HG03039 (cell line): ENCODE results near the gene NARS2.
"Not testable (repeated sequence)": the region's sequence is repeated elsewhere in the genome, so short reads cannot be mapped to it uniquely, and the experiment has no call there.

Source experiments
- ATAC-seq: cut with Tn5 transposase; IDR thresholded peaks from one replicate; pipeline ENCODE4 v1.9.1; 2021; ENCODE audit warnings: mild to moderate bottlenecking, moderate library complexity; ENCODE audit not compliant: unreplicated experiment

Gene NARS2

DNA sequence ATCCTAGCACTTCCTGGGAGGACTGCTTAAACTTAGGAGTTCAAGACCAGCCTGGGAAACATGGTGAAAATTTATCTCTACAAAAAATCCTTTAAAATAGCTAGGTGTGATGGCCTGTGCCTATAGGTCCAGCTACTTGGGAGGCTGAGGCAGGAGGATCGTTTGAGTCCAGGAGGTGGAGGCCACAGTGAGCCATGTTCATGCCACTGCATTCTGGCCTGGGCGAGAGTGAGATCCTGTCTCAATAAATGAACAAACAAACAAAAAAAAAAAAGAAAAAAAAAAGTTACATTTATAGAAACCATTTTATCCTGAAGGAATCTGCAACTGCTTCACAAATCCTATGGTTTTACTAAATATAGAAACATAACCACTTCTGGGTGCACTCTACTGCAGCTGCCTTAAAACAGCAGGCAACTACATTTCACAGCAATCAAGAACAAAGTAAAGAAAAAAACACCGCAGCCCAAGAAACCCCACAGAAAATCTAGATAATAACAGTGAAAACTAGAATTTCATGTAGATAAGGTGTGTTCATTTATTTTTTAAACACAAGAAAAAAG is 81.2 kb downstream of the NARS2 start:
- no peak for ATAC-seq

DNA sequence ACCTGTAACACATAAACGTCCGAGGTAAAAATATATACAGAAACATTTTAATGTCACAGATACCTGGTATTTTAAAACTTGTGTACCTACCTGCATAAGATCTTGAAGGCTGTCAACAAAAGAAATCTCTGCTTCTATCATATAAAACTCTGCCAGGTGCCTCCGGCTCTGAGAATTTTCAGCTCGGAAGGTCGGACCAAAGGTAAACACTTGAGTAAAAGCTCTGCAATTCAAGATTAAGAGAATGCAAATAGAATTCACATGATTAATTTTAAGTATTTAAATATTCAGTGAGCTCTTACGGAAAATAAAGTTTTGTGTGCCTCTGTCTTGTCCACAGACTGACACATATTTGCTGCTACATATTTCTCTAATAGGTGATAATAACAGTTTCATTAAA is 81.7 kb downstream of the NARS2 start:
- ATAC-seq, result no peak

DNA sequence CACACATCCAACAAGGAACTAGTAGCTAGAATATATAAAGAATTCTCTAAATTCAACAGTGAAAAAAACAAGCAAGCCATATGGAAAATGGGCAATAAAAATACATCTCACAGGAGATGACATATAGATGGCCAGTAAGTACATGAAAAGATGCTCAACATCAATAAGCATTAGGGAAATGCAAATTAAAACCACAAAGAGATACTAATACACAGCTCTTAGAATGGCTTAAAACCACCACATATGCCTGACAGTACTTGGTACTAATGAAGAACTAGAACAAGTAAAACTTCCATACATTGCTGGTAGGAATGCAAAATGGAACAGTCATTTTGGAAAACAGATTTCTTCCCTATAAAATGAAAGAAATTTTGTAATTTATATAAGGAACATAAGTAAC is 85.5 kb downstream of the NARS2 start:
- ATAC-seq, result no peak

DNA sequence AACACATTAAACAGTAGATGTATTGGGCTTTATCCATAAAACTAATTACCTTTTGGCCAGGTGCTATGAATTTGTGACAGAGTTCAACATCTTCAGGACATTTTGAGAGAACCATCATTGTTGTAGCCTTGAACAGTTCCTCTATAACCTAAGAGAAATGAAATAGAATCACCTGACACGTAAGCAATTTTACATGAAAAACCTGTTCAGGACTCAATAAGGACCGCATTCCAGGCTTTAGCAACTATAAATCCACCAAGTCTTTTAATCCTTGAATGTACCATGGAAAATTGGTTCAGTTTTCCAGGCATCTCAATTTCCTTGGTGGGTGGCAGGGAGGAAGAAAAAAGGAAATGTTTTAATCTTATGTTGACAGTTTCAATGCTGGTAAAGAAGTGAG is 96.1 kb downstream of the NARS2 start:
- no peak for ATAC-seq

DNA sequence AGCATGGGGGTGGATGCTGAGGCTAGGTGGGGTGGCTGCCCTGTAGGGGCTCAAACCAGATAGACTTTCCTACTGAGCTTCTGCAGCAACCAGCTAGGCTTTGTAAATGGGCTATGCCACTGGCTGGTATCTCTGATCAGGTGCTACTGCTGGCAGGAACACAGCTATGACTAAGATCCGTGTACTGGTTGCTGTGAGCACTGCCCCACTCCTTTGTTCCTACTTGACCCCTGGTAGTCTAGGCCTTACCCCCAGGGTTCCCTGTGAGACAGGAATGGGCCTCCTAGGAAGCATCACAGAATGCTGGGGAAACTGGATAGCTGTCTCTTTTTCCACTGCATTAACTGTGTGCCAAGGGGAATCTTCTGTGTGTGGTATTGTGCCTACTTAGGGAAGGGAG is 98.6 kb downstream of the NARS2 start:
- ATAC-seq, result no peak

DNA sequence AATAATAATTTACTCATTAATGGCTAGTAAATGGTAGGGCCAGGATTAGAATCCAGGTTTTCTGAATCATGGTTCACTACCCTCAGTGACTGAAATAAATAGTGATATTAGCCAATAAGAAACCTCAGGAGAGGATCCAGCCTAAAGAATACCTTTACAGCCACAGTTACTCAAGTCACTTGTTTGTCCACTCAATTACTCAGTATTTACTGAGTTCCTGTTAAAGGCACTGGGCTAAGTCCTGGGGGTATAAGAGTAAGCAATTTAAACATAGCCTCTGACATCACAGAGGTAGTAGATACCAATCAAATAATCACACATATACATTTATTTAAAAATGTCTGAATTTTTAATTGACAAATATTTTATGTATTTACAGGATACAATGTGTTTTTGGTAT is 100.2 kb downstream of the NARS2 start:
- no peak for ATAC-seq

DNA sequence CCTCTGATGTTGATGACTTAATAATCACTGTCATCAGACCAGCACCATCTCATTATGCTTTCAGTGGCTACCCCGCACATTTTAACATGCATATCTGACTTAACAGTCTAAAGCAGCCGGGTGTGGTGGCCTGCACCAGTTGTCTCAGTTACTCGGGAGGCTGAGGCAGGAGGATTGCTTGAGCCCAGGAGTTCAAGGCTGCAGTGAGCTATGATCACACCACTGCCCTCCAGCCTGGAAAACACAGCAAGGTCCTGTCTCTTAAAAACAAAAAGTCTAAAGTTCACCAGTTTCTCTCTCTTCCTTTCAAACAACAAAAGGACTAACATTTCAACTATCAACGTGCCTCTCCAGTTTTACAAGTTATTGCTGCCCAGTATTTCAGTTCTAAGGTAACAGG is 101.8 kb downstream of the NARS2 start:
- no peak for ATAC-seq

DNA sequence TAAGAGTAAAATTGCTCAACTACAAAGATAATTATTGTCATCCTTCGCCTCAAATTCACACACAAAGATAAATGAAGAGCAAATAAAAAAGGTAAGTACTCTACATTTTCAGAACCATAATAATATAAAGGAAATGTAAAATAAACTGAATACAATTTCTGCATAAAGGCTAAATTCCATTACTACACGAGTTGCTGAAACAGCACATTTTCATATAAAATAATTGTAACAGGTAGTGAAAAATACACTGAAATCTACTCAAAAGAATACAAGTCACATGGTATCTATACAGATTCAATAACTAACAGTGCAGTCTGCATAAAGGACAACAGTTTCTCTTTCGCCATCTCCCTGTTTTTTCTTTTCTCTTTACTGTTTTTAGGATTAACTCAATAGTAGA is 102.3 kb downstream of the NARS2 start:
- no peak for ATAC-seq

DNA sequence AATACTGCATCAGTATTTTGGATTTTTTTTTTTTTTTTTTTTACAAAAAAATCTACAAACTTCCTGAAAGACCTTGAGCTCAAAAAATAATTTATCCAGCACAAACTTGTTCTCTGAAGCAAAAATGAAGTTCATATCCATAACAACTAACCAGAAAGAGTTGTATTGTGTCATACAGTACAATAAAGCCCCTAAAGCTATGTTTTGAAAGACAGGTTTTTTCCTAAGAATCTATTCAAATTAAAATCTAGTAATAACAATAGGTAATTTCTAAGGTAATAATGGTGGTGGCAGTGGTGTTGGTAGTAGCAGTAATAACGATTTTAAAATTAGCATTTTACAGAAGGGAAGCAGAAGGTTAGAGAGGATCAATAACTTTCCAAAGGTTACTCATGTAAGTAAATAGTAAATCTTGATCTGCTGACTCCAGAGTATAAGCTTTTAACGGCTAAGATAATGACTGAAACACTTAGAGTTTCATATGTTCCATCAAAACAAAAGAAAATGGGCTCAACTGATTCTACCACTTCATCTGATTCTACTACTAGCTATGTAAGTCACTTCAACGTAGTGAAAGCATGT is 103.7 kb downstream of the NARS2 start:
- no peak for ATAC-seq

DNA sequence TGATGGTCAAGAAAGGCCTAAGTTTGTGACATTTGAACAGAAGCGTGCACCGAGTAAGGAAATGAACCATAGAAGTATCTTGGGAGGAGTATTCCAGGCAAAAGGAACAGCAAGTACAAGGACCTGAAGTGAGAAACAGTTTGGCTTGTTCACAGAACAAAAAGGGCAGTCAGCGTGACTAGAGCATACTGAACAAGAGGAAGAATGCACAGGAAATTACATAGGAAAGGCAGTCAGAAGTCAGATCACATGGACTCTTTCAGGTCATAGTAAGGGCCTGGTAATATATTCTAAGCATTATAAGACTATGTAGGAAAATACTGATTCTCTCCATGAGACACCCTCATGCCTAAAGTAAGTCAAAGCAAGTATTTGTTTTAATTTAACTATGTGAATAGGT is 104.8 kb downstream of the NARS2 start:
- no peak for ATAC-seq

DNA sequence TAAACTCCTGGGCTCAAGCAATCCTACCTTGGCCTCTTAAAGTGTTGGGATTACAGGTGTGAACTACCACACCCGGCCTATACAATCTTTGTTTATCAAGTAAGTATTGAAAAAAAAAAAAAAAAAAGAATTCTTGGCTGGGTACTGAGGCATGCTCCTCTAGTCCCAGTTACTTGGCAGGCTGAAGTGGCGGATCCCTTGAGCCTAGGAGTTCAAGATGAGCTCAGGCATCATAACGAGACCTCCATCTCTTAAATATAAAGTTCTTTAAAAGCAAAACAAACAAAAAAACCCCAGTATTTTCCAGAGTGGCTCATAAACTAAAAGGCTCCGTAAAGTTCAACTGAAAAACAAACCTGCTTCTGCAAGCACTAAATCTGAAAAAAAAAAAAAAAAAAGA is 106.7 kb downstream of the NARS2 start:
- ATAC-seq, result no peak

DNA sequence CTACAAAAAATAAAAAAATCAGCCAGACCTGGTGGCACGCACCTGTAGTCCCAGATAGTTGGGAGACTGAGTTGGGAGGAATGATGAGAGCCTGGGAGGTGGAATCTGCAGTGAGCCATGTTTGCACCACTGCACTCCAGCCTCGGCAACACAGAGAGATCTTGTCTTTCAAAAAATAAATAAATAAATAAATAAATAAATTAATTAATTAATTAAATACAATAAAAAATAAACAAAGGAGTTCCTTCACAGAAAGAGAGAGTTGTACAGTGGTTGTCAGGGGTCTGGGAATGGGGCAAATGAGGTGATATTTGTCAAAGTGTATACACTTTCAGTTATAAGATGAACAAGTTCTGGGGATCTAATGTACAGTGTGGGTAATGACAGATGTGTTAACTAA is 107.3 kb downstream of the NARS2 start:
- ATAC-seq, result no peak

DNA sequence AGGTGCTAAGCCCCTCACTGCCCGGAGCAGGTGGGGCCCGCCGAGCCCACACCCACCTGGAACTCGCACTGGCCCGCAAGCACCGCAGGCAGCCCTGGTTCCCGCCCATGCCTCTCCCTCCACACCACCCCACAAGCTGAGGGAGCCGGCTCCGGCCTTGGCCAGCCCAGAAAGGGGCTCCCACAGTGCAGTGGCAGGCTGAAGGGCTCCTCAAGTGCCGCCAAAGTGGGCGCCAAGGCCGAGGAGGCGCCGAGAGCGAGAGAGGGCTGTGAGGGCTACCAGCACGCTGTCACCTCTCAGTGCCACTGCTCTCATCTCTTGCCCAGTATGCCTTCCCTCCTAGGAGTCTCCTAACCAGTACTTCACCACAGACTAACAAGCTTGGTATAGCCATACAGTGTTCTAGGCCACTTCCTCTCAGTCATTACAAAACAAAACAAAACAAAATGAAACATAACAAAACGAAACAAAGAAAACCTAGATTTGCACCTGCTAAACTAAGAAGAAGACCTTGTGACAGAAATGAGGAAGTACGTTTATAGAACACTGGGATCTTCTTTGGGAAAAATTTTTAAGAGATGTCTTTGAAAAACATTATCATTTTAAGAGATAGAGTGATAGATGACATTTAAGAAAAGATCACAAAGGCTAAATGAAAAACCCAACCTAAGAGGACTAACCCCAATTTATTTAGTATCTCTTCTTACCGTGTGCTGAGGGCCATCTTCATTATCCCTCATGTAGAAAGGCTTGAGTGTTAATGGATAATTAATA is 109.3 kb downstream of the NARS2 start:
- ATAC-seq, result peak; percentile 98

DNA sequence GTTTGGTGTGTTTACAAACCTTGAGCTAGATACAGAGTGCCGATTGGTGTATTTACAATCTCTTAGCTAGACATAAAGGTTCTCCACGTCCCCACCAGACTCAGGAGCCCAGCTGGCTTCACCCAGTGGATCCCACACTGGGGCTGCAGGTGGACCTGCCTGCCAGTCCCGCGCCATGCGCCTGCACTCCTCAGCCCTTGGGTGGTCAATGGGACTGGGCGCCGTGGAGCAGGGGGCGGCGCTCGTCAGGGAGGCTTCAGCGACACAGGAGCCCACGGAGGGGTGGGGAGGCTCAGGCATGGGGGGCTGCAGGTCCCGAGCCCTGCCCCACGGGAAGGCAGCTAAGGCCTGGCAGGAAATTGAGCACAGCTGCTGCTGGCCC is 109.9 kb downstream of the NARS2 start:
- not testable (repeated sequence) for ATAC-seq

DNA sequence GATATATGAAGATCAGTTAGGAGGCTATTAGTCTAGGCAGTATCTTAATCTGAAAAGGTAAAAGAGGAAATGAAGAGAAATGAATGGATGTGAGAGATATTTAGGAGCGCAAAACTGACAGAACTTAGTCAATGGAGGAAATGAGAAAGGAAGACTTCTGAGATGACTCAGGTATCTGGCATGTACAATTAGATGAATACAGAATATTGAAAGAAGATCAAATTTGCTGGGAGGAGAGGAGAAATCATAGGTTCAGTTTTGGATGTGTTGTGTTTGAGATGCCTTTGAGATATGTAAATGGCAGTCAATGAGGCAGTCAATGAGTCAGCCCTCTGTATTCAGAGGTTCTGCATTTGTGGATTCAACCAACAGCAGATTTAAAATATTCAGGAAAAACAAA is 114.2 kb downstream of the NARS2 start:
- ATAC-seq, result no peak

DNA sequence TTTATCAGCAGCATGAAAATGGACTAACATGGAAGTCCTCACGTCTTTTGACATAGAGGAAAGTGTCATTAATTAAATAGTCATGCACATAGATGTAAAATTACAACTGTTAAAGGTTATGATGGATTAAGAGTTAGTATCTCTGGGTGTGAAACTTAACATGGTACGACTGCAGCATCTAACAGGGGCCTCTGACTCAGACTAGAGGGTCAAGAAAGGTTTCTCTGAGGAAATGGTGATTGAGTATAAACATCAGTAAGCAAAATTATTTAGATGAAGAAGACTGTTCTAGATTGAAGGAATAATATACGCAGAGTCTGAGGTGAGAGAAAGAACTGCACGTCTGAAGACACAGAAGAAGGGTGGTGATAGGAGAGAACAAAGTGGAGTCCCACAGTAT is 114.9 kb downstream of the NARS2 start:
- no peak for ATAC-seq

DNA sequence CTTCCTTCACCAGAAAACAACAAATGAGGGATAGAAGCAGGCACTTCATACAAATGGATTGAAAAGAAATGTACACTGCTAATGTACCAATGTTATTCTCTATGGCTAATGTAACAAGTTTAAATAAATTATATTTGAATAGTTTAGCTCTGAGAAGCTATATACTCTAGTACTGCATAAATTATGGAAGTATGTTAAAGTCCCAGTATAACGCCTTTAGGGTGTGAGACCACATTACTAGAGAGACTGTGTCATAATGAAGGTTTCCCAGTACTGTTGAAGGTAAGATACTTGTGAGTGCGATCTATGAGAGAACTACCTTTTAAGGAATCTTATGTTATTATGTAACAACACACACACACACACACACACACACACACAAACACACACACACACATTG is 117.2 kb downstream of the NARS2 start:
- ATAC-seq, result no peak

DNA sequence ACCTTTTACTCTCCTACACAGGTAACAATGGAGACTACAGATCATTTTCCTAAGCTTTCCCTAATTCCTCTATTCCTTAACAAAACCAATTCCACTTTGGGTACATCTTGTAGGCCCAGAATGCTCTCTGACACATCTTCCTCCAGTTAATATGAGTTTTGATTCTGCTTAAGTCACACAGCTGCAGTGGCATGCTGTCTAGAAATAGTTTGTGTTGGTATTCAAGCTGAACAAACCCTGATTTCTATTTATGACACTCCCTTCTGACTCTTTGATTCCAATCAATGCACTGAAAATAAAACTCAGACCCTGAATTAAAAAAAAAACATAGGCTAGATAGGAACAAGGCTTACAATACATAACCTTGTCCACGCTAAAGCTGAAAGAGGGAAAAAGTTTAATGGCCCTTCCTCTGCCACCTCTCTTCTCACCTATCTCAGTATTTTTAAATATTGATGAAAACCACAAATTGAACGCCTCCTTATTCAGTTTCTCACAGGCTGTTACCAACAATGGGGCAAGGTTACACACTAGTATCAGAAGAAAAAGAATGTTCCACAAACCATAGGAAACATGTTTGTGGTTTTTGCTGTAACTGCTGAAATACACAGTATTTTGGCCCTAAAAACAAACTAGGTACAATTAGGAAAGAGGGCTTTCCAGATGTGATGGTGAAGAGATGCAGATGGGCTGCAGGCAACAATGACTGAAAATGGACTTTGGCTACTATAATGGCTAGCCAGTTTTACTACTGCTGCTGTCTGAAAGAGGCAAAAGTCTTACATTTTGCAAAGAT is 121.3 kb downstream of the NARS2 start:
- no peak for ATAC-seq

DNA sequence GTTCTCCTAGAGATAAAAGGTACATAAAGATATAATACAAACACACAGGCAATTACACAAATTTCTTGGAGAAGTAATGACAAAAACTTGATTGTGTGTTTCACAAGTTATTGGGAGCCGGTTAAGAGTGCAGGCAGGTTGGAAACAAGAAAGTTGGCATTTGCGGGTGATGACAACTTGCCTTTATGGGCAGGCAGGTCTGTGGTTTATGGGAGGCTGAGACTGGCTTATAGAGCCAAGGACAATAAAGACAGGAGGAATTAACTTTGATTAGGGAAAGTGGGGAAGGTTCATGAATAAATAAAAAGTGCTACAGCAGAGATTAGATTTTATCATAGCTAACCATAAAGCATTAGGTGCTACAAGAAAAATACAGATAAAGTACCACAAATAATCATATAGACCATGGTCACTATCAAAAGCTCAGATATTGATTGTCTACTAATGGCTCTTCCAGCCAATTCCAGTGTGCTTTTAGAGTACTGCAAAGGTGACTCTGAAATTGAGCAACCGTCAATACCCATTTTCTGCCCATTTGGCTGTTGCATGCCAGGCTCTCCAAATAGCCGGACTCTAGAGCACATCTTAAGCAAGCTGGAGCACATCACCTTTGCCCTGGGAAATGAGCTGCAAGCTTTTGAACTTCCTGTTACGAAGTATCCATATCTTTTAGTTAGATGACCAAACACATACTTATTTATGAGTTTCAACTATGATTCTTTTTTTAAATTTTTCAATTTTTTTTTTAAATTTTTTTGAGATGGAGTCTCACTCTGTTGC is 123.1 kb downstream of the NARS2 start:
- ATAC-seq, result no peak

DNA sequence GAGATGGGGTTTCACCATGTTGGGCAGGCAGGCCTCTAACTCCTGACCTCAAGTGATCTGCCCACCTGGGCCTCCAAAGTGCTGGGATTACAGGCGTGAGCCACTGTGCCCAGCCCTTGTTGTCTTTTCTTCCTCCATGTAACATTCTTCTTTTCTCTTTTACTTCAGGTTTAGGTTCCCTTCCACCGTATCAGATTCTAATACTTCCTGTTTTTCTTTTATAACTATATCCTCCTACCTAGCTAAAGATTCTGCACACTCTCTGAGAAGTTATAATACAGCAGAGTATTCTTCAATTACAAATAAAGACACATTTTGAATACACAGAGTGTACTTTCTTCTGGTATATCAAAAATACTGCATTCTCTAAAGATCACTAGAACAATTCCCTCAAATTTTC is 123.8 kb downstream of the NARS2 start:
- ATAC-seq, result no peak

DNA sequence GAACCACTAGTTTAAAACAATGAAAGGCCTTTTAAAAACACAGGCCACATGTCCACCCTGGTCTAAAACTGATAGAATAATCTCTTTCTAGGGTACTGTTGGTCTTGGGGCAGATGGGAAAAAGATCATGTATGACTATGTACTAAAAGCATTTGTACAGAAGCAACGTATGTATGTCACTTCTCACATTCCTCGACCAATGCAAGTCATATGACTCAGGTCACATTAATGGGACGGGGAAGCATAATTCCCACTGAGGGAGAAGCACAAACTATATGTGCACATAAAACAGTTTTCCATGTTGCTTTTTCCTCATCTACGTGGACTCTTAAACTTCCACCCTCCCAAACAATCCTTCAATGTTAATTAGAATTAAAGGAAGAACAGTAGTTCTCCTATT is 124.8 kb downstream of the NARS2 start:
- no peak for ATAC-seq
